H1 (cell line): ENCODE results near the gene RRP9. TPM values are rescaled to one million over a fixed set of nuclear protein-coding genes. Genes with fewer than 3 reads are reported as not detected.

Source experiments
- CTCF ChIA-PET: fragments of 300-600 bp; sonication (Branson Sonifier 250); formaldehyde crosslinking; loops from one replicate; lab custom pipeline; 2021; ENCODE audit not compliant: partially characterized antibody; lab: Charles Lee
- POLR2A ChIA-PET: fragments of 300-600 bp; sonication (Branson Sonifier 250); formaldehyde crosslinking; loops from one replicate; lab custom pipeline; 2021; ENCODE audit warnings: inconsistent platforms; ENCODE audit not compliant: partially characterized antibody; lab: Charles Lee
- DNase-seq, 2 experiments: peaks; one replicate each; pipeline versions ENCODE4 v3.0.0 to v3.0.0-alpha.2; 2010 to 2022; ENCODE audit warnings: low spot score in 2 of 2, low read depth in 1 of 2, mixed read lengths in 1 of 2
- FAIRE-seq: peaks from 2 replicates; lab custom pipeline; 2011; peaks lifted over from hg19 to GRCh38; lab: Jason Lieb, UNC
- H2AFZ ChIP-seq: 2 replicates; pipeline ENCODE4 v1.8.1; 2012; ENCODE audit warnings: low read length, inconsistent platforms
- H2AK5ac ChIP-seq: 2 replicates; pipeline ENCODE4 v1.6.1; 2013; ENCODE audit warnings: low read depth, low read length
- H2BK120ac ChIP-seq: replicated peaks from 2 replicates; pipeline ENCODE3; 2013; ENCODE audit warnings: low read depth, low read length, inconsistent platforms
- H2BK12ac ChIP-seq: 2 replicates; pipeline ENCODE4 v1.6.1; 2013; ENCODE audit warnings: low read depth, low read length
- H2BK15ac ChIP-seq: 2 replicates; pipeline ENCODE4 v1.6.1; 2013; ENCODE audit warnings: low read length
- H2BK20ac ChIP-seq: 2 replicates; pipeline ENCODE4 v1.6.1; 2013; ENCODE audit warnings: low read length
- H2BK5ac ChIP-seq: 2 replicates; pipeline ENCODE4 v1.6.1; 2013; ENCODE audit warnings: low read depth, low read length
- H3K14ac ChIP-seq: 2 replicates; pipeline ENCODE4 v1.6.1; 2013; ENCODE audit warnings: inconsistent platforms; ENCODE audit not compliant: insufficient read length
- H3K18ac ChIP-seq: 2 replicates; pipeline ENCODE4 v1.6.1; 2013; ENCODE audit warnings: low read length; ENCODE audit errors: extremely low read depth
- H3K23ac ChIP-seq: 2 replicates; pipeline ENCODE4 v1.6.1; 2013; ENCODE audit warnings: inconsistent platforms; ENCODE audit not compliant: insufficient read length
- H3K23me2 ChIP-seq: 2 replicates; pipeline ENCODE4 v1.6.1; 2013; ENCODE audit warnings: low read depth, low read length
- H3K27ac ChIP-seq: 2 replicates; pipeline ENCODE4 v1.6.1; 2011; ENCODE audit warnings: low read depth, low read length, inconsistent platforms
- H3K27me3 ChIP-seq, 4 experiments: replicated peaks in 1 of 4; 1 replicate in 1 of 4; 2 replicates in 3 of 4; pipeline versions ENCODE4 v1.6.1 to v1.8.1; 2011 to 2013; ENCODE audit warnings: low read length in 3 of 4, mild to moderate bottlenecking in 3 of 4, inconsistent platforms in 2 of 4, mixed read lengths in 2 of 4, moderate library complexity in 1 of 4; ENCODE audit not compliant: control insufficient read depth in 3 of 4, insufficient read depth in 3 of 4; ENCODE audit errors: extremely low read depth in 1 of 4
- H3K36me3 ChIP-seq, 4 experiments: 2 replicates each; pipeline versions ENCODE4 v1.6.1 to v1.8.1; 2011 to 2013; ENCODE audit warnings: mild to moderate bottlenecking in 4 of 4, low read length in 3 of 4, moderate library complexity in 2 of 4, control low read depth in 1 of 4, inconsistent platforms in 1 of 4; ENCODE audit not compliant: insufficient read depth in 4 of 4, control insufficient read depth in 2 of 4
- H3K4ac ChIP-seq: replicated peaks from 2 replicates; pipeline ENCODE3; 2013; ENCODE audit warnings: low read length, low read depth, mixed read lengths, inconsistent platforms; ENCODE audit not compliant: insufficient read length
- H3K4me1 ChIP-seq, 4 experiments: replicated peaks in 1 of 4; 1 replicate in 1 of 4; 2 replicates in 3 of 4; pipeline versions ENCODE4 v1.6.1 to v1.8.1; 2011 to 2013; ENCODE audit warnings: low read length in 3 of 4, inconsistent platforms in 2 of 4, mixed read lengths in 1 of 4; ENCODE audit not compliant: insufficient read depth in 4 of 4, control insufficient read depth in 3 of 4
- H3K4me2 ChIP-seq, 2 experiments: 2 replicates each; pipeline versions ENCODE4 v1.6.1 to v1.8.1; 2011 to 2013; ENCODE audit warnings: low read depth in 2 of 2, low read length in 2 of 2, control low read depth in 1 of 2, inconsistent platforms in 1 of 2, mild to moderate bottlenecking in 1 of 2; ENCODE audit not compliant: insufficient read depth in 1 of 2
- H3K4me3 ChIP-seq, 4 experiments: fragments of 200-600, 300-600 bp in 1 of 4; sonication (generic), shearing (Covaris generic), sonication (Bioruptor Twin) in 1 of 4; 2 replicates each; pipeline versions ENCODE4 v1.5.1 to v1.8.1; 2011 to 2016; ENCODE audit warnings: low read length in 4 of 4, low read depth in 3 of 4, control low read depth in 2 of 4, inconsistent platforms in 2 of 4, mild to moderate bottlenecking in 2 of 4, mixed read lengths in 1 of 4, moderate library complexity in 1 of 4; ENCODE audit not compliant: insufficient read depth in 2 of 4; ENCODE audit errors: extremely low read depth in 1 of 4
- H3K56ac ChIP-seq: replicated peaks from 2 replicates; pipeline ENCODE3; 2013; ENCODE audit warnings: low read depth, mild to moderate bottlenecking, mixed read lengths, low read length, inconsistent platforms; ENCODE audit not compliant: insufficient read length
- H3K79me1 ChIP-seq: 2 replicates; pipeline ENCODE4 v1.6.1; 2013; ENCODE audit warnings: low read depth, low read length, control low read depth
- H3K79me2 ChIP-seq, 2 experiments: 2 replicates each; pipeline versions ENCODE4 v1.6.1 to v1.8.1; 2012 to 2013; ENCODE audit warnings: low read length in 2 of 2, mild to moderate bottlenecking in 2 of 2, inconsistent platforms in 1 of 2; ENCODE audit not compliant: insufficient read depth in 2 of 2, control insufficient read depth in 1 of 2
- H3K9ac ChIP-seq, 4 experiments: replicated peaks in 1 of 4; 1 replicate in 1 of 4; 2 replicates in 3 of 4; pipeline versions ENCODE4 v1.6.1 to v1.8.1; 2011 to 2013; ENCODE audit warnings: low read depth in 3 of 4, low read length in 3 of 4, control low read depth in 2 of 4, mild to moderate bottlenecking in 2 of 4, moderate library complexity in 2 of 4, inconsistent platforms in 1 of 4; ENCODE audit errors: extremely low read depth in 1 of 4
- H3K9me3 ChIP-seq, 2 experiments: 2 replicates each; pipeline versions ENCODE4 v1.6.1 to v1.8.1; 2012 to 2013; ENCODE audit warnings: mild to moderate bottlenecking in 2 of 2, moderate library complexity in 2 of 2, control low read depth in 1 of 2, inconsistent platforms in 1 of 2, low read depth in 1 of 2, low read length in 1 of 2, mixed read lengths in 1 of 2; ENCODE audit not compliant: insufficient read depth in 2 of 2
- H4K20me1 ChIP-seq, 2 experiments: replicated peaks in 1 of 2; 2 replicates each; pipeline versions ENCODE3 to v1.8.1; 2011 to 2013; ENCODE audit warnings: inconsistent platforms in 2 of 2, low read length in 2 of 2, mild to moderate bottlenecking in 1 of 2; ENCODE audit not compliant: insufficient read depth in 2 of 2, control insufficient read depth in 1 of 2
- H4K5ac ChIP-seq: 2 replicates; pipeline ENCODE4 v1.6.1; 2013; ENCODE audit warnings: low read length, low read depth, mixed read lengths, inconsistent platforms; ENCODE audit not compliant: insufficient read length
- H4K8ac ChIP-seq: 2 replicates; pipeline ENCODE4 v1.8.0; 2013; ENCODE audit warnings: mild to moderate bottlenecking, moderate library complexity, low read length, inconsistent platforms; ENCODE audit not compliant: insufficient read depth; ENCODE audit errors: extremely low read depth
- H4K91ac ChIP-seq: replicated peaks from 2 replicates; pipeline ENCODE3; 2013; ENCODE audit warnings: low read length, mixed read lengths, inconsistent platforms; ENCODE audit not compliant: insufficient read length
- CHD1 ChIP-seq: IDR thresholded peaks from 2 replicates; pipeline ENCODE4 v1.6.1; 2012; ENCODE audit warnings: low read depth, low read length, improper control_type of control experiment
- GABPA ChIP-seq: IDR thresholded peaks from 2 replicates; pipeline ENCODE4 v1.6.1; 2011; ENCODE audit warnings: mild to moderate bottlenecking, low read length, moderate library complexity, borderline replicate concordance; ENCODE audit not compliant: insufficient read depth
- HDAC6 ChIP-seq: IDR thresholded peaks from one replicate; pipeline ENCODE4 v1.7.1; 2012; ENCODE audit warnings: low read depth, mild to moderate bottlenecking, inconsistent platforms, low read length, moderate library complexity
- JUN ChIP-seq: IDR thresholded peaks from 2 replicates; pipeline ENCODE4 v1.6.1; 2011; ENCODE audit warnings: low read depth, mild to moderate bottlenecking, improper control_type of control experiment, low read length
- TAF1 ChIP-seq: IDR thresholded peaks from 2 replicates; pipeline ENCODE4 v1.6.1; 2011; ENCODE audit warnings: mild to moderate bottlenecking, low read depth, low read length
- TBP ChIP-seq: IDR thresholded peaks from 2 replicates; pipeline ENCODE4 v1.6.1; 2011; ENCODE audit warnings: low read depth, low read length, improper control_type of control experiment
- WGBS, 2 experiments: shearing (Covaris generic) in 1 of 2; methylation state at CpG; one replicate each; pipeline versions ENCODE4 v1.1.6 to v1.1.7; 2013 to 2015; ENCODE audit warnings: low lambda C conversion rate in 2 of 2, mixed read lengths in 2 of 2, inconsistent platforms in 1 of 2, low coverage in 1 of 2, missing lambda C conversion rate in 1 of 2; ENCODE audit not compliant: insufficient replicate concordance in 2 of 2, insufficient coverage in 1 of 2, insufficient read length in 1 of 2; ENCODE audit errors: extremely low coverage in 1 of 2, missing lambda C conversion rate in 1 of 2; 5-methylcytosine and 5-hydroxymethylcytosine counted together
- long read RNA-seq, 2 experiments: library from RNA in 1 of 2; library from capped mRNA in 1 of 2; stranded (forward); transcript quantifications; one replicate each; pipeline ENCODE4 v2.0.0, GENCODE V29; 2021; ENCODE audit warnings: inconsistent platforms in 1 of 2
- polyA minus RNA-seq, 3 experiments: library from RNA; depleted of rRNA, polyadenylated mRNA; stranded (reverse); fragments of >200 nt; gene quantifications; 1 replicate in 2 of 3; 2 replicates in 1 of 3; pipeline ENCODE4 v1.2.3, GENCODE V29; 2011
- polyA plus RNA-seq, 7 experiments: library from polyadenylated mRNA; depleted of rRNA in 3 of 7; stranded (reverse) in 5 of 7; unstranded in 2 of 7; fragments of >200 nt in 5 of 7; fragments of 200-250 nt in 2 of 7; gene quantifications; 1 replicate in 5 of 7; 2 replicates in 1 of 7; 4 replicates in 1 of 7; pipeline versions ENCODE4 v1.2.1 to v1.2.3, GENCODE V29; 2011 to 2013; ENCODE audit warnings: missing spikeins in 2 of 7, mixed read lengths in 2 of 7
- total RNA-seq: library from RNA; stranded (reverse); fragmentation: NEBNext Ultra II Directional; extraction: Animal tissue kit (Norgen Biotek cat#: 25700); gene quantifications from 2 replicates; pipeline ENCODE4 v1.2.1, GENCODE V29; 2021

Gene RRP9, protein sequence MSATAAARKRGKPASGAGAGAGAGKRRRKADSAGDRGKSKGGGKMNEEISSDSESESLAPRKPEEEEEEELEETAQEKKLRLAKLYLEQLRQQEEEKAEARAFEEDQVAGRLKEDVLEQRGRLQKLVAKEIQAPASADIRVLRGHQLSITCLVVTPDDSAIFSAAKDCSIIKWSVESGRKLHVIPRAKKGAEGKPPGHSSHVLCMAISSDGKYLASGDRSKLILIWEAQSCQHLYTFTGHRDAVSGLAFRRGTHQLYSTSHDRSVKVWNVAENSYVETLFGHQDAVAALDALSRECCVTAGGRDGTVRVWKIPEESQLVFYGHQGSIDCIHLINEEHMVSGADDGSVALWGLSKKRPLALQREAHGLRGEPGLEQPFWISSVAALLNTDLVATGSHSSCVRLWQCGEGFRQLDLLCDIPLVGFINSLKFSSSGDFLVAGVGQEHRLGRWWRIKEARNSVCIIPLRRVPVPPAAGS
- total RNA-seq (55.6 TPM in 2 replicates), polyA plus RNA-seq (2011; rRNA removed) (68.9 and 81.8 TPM in 2 replicates), polyA minus RNA-seq (2011; rRNA and poly(A)+ RNA removed) (24.7 and 27.2 TPM in 2 replicates)
- 59.0 TPM for polyA plus RNA-seq (2011; cell fraction: cytosol; rRNA removed)
- polyA plus RNA-seq (2011; cell fraction: nucleus; rRNA removed), result 86.8 TPM
- polyA plus RNA-seq (2012, experiment 1 of 2), result 46.0 to 61.5 TPM (median 59.8 TPM) in 4 replicates
- 72.4 TPM for polyA plus RNA-seq (2012, experiment 2 of 2)
- 27.6 TPM for polyA plus RNA-seq (2013, experiment 1 of 2)
- 26.9 TPM for polyA plus RNA-seq (2013, experiment 2 of 2)
- 24.2 TPM for polyA minus RNA-seq (2011; cell fraction: cytosol; rRNA and poly(A)+ RNA removed)
- 10.5 TPM for polyA minus RNA-seq (2011; cell fraction: nucleus; rRNA and poly(A)+ RNA removed)
- long read RNA-seq, experiment 1, partial matches to known transcripts, result 39 of 46 reads
- long read RNA-seq, experiment 1, other reads (novel, unspliced or antisense), result 4 of 46 reads
- long read RNA-seq, experiment 2, partial matches to known transcripts, result 12 of 15 reads
- long read RNA-seq, experiment 2, other reads (novel, unspliced or antisense), result 3 of 15 reads

DNA sequence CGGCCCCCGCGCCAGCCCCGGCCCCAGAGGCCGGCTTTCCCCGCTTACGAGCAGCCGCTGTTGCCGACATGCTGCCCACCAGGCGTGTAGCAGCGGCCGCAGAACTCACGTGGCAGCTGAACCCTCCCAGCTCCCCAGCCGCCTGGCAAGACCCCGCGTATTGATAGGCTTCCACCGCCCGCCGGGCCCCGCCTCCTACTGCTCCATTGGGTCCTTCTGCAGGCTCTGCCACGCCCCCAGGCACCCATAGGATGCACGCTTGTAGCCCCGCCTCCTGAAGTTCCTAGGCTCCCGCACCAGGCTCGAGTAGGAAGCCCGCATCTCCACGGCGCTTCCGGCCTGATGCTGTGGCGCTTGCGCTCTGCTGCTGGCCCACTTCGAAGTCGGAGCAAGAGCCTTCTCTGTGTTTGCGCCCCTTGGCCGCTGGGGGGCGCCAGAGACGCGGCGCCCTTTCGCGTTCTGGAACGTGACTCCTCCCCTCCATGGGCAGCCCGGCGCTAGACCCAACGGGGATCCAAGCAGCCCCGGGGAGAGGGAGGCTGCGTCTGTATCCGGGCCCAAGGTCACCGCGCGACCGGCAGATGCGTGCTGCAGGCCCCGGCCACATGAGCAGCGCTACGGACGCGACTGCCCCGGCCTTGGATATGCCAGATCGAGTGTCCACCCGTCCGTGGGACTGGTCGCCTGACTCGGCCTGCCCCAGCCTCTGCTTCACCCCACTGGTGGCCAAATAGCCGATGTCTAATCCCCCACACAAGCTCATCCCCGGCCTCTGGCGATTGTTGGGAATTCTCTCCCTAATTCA, at the start of gene RRP9, which contains the start of gene PARP3:
RRP9 (minus strand) TSS at position 107 of the 805 bp plus-strand sequence; CDS start at position 70, 37 bp downstream.
PARP3 (plus strand) TSS at position 566 of the 805 bp plus-strand sequence. CDS start 993 bp downstream, outside the sequence.
- H3K4me3 ChIP-seq, result peak within 1 kb of the TSS; percentile 50 to 88 (median 82)
- no peak within 1 kb of the TSS for H2BK12ac ChIP-seq
- H3K4me2 ChIP-seq, result peak within 1 kb of the TSS; percentile 92 to 96
- peak within 1 kb of the TSS; percentile 88; the same call in 1 of the 2 replicates for H2BK15ac ChIP-seq
- H3K4me1 ChIP-seq, result peaks cover 2 to 13% (median 6%) of the 10 kb centered on the region in 4 experiments
- H3K27ac ChIP-seq, result no peak within 1 kb of the TSS
- no peak within 1 kb of the TSS for H2BK20ac ChIP-seq
- peak within 1 kb of the TSS; percentile 65; the same call in 1 of the 2 replicates for H2AFZ ChIP-seq
- H3K79me1 ChIP-seq, result peaks cover 12% of the 10 kb centered on the region
- H2BK120ac ChIP-seq, result peak within 1 kb of the TSS; percentile 59
- no peak within 1 kb of the TSS for H2AK5ac ChIP-seq
- H3K9me3 ChIP-seq, result no peaks in the 10 kb centered on the region
- peaks cover 9% of the 10 kb centered on the region; the same call in 1 of the 2 replicates for H3K23me2 ChIP-seq
- H4K8ac ChIP-seq, result peak within 1 kb of the TSS; percentile 88
- FAIRE-seq (peak; percentile 79), DNase-seq (peak; percentile 99 to 100)
- peak within 1 kb of the TSS; percentile 96 for H3K4ac ChIP-seq
- ChIA-PET CTCF (interaction anchor here (0.6 to 5.1 kb wide), 25 partner anchors 9 to 239 kb away, joined by 3 to 44 read pairs (median 5); partner anchors contain the start of genes ABHD14A, ABHD14B, ACY1 and GPR62), POLR2A (interaction anchor here (0.5 to 15.7 kb wide), 19 partner anchors 9 to 514 kb away, joined by 3 to 148 read pairs (median 5); partner anchors contain the start of genes ABHD14A, ABHD14B, ACY1 and GPR62)
- peak within 1 kb of the TSS; percentile 93 for H4K91ac ChIP-seq
- WGBS, 2 experiments, result 9% methylated on average over 61 of the region's 67 CpGs; no CpG with 5 or more reads in 1 of the 2 experiments
- peaks cover 0 to 30% of the 10 kb centered on the region in 2 experiments; a peak in 3 of 4 replicates for H3K79me2 ChIP-seq
- peak within 1 kb of the TSS; percentile 71; the same call in 1 of the 2 replicates for H2BK5ac ChIP-seq
- H3K14ac ChIP-seq, result no peak within 1 kb of the TSS
- H3K36me3 ChIP-seq, result peaks cover 5 to 12% (median 7%) of the 10 kb centered on the region in 4 experiments; a peak in 6 of 8 replicates
- H4K5ac ChIP-seq, result peak within 1 kb of the TSS; percentile 77
- H3K56ac ChIP-seq, result peak within 1 kb of the TSS; percentile 55
- H3K27me3 ChIP-seq, result peaks cover 0 to 10% (median 4%) of the 10 kb centered on the region in 4 experiments; a peak in 4 of 7 replicates
- H3K9ac ChIP-seq, result peak within 1 kb of the TSS; percentile 55 to 70 (median 66)
- H3K23ac ChIP-seq, result no peak within 1 kb of the TSS
- peaks cover 3 to 16% of the 10 kb centered on the region in 2 experiments for H4K20me1 ChIP-seq
- H3K18ac ChIP-seq, result peak within 1 kb of the TSS; percentile 83
- TF ChIP-seq TBP, result peak; percentile 53; the same call in 1 of the 2 replicates
- peak; percentile 63 for TF ChIP-seq HDAC6
- TF ChIP-seq JUN, result no peak
- peak; percentile 25; the same call in 1 of the 2 replicates for TF ChIP-seq GABPA
- peak; percentile 71 for TF ChIP-seq TAF1
- no peak for TF ChIP-seq CHD1
